IMR-90 (cell line): ENCODE results near the gene LIN28A.

Source experiments
- CEBPB ChIP-seq: IDR thresholded peaks from 2 replicates; pipeline ENCODE4 v1.6.1; 2012; ENCODE audit warnings: low read depth, low read length, improper control_type of control experiment
- CHD1 ChIP-seq: IDR thresholded peaks from 2 replicates; pipeline ENCODE4 v1.6.1; 2012; ENCODE audit warnings: low read depth, low read length, improper control_type of control experiment
- CTCF ChIP-seq: conservative IDR thresholded peaks from 2 replicates; pipeline ENCODE4 v1.5.1; 2012; ENCODE audit warnings: mild to moderate bottlenecking, low read depth, low read length, improper control_type of control experiment
- ELK1 ChIP-seq: fragments of 150-350 bp; IDR thresholded peaks from 2 replicates; pipeline ENCODE4 v1.6.1; 2016; ENCODE audit warnings: low read depth, mild to moderate bottlenecking, low read length, moderate library complexity, borderline replicate concordance
- MAFK ChIP-seq: IDR thresholded peaks from 2 replicates; pipeline ENCODE4 v1.6.1; 2012; ENCODE audit warnings: low read depth, low read length, improper control_type of control experiment
- MXI1 ChIP-seq: IDR thresholded peaks from 2 replicates; pipeline ENCODE4 v1.6.1; 2012; ENCODE audit warnings: low read depth, mild to moderate bottlenecking, low read length, moderate library complexity, borderline replicate concordance
- POLR2A ChIP-seq: IDR thresholded peaks from 2 replicates; pipeline ENCODE4 v1.6.1; 2012; ENCODE audit warnings: mild to moderate bottlenecking, low read depth, low read length
- RAD21 ChIP-seq: IDR thresholded peaks from 2 replicates; pipeline ENCODE4 v1.6.1; 2012; ENCODE audit warnings: low read length, improper control_type of control experiment
- RFX5 ChIP-seq: IDR thresholded peaks from 2 replicates; pipeline ENCODE4 v1.8.0; 2012; ENCODE audit warnings: low read depth, mild to moderate bottlenecking, low read length, moderate library complexity
- USF2 ChIP-seq: fragments of 150-350 bp; IDR thresholded peaks from 2 replicates; pipeline ENCODE4 v1.6.1; 2017; ENCODE audit warnings: mild to moderate bottlenecking, antibody characterized with exemption, low read length, low read depth

DNA sequence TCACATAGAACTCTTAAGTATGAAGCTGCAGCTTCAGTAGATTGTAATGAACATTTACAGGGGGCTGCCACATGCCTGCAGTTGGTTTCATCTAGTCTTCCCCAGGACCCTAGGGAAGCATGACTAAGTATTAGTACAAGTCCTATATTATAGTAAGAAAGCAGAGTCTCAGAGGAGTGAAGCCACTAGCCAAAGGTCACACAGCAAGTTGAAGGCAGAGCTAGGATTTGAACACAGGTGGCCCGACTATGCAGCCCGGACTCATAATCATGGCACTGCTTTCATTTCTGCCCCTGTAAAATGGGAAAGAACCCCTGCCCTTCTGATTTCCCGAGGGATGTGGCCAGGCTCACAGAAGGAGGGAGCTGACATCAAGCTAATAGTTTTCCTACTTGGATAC is 48.3 kb upstream of the LIN28A start:
- TF ChIP-seq POLR2A (no peak), CTCF (no peak), MXI1 (no peak), RAD21 (no peak), CEBPB (no peak), MAFK (no peak), RFX5 (no peak), ELK1 (no peak), CHD1 (no peak), USF2 (no peak)
